SHP77 treated with DMSO at 0.1 percent for 48 hours (cell line): ENCODE data around the gene IGDCC3.

Experiments used
- DNase-seq: peaks from one replicate; lab custom pipeline; 2025; lab: John Stamatoyannopoulos, UW

The IGDCC3 gene

DNA sequence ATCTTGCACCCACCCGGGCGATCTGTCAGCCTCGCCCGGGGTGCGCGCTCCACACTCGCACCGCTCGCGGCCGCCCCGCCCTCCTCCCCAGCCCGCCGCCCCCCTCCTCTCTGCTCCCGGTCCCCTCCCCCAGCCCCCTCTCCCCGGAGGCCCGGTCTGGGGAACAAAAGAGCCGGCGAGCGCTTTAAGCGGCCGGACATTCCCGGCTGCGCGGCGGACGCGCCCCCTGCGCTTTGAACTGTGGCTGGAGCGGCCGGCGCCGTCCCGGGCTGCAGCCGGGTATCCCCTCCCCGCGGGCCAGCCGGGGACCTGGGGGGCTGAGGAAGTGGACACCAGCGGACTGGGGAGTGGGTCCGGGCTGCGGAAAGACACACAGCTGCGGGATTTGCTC, at the start of gene IGDCC3:
Gene IGDCC3, minus strand, starts transcription at position 27 of the 391 bp plus-strand sequence. CDS start 214 bp downstream, outside the sequence.
- no peak for DNase-seq

DNA sequence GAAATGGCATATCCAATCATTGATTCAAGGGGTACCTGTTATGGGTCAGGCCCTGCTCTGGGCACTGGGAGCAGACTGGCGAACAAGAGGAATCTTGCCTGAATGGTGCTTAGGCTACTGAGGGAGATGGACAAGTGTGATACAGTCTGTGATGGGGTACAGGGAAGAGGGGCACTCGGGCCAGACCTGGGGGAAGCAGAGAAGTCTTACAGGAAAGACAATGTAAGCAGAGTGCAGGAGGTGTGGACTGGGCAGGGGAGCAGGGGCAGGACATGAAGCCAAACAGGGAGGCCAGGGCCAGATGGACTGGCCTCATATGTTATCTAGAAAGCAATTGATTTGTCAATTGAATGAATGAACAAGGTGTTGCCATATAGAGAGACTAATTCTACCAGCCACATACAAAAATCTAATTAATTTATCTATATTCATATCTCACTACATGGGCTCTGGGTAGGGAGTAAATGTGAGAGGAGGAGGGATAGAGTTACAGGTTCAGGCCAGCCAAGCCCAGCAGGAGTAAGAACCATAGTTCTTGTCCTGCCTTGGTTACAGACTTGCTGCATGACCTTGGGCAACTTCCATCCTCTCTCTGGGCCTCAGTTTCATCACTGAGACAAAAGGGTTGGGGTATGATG, 48.5 kb upstream of the IGDCC3 start:
- no peak for DNase-seq

DNA sequence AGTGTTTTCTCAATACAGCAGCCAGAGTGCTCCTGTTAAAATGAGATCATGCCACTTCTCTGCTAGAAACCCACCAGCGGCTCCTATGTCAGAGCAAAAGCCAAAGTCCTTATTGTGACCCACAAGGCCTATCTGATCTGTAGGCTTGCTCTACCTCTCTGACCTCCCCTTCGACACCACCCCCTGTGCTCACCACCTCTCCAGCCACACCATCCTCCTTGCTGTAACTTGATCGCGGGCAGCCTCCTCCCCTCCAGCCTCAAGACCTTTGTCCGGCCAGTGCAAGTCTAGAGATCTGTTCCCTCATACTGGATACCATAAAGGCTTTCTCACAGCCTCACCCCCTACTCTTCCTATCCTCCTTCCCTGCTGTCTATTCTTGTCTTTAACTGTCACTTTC, 46.9 kb upstream of the IGDCC3 start:
- DNase-seq: no peak

DNA sequence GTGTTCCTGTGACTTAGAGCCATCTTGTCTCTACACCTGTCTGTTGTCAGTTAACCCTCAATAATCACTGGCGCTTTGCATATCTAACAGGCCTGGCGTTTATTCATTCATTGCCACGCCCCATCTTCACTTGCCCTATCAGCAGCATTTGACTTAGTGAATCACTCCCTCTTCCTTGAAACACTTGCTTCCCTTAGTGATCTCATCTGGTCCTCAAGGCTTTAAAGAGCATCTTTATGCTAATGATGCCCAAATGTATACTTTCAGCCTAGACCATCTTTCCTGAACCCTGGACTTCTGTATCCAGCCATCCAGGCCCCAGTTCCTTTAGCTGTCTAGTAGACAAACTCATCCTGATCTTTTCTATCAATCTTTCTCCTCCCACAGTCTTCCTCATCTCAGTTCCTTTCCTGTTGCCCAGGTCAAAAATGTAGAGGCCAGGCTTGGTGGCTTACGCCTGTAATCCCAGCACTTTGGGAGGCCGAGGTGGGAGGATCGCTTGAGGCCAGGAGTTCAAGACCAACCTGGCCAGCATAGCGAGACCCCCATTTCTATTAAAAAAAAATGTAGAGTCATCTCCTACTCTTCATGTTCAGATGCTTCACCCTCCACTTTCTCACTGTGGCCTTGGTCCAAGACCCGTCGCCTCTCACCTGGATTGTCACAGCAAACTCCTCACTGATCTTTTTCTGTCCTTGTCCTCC, 46.3 kb upstream of the IGDCC3 start:
- no peak for DNase-seq

DNA sequence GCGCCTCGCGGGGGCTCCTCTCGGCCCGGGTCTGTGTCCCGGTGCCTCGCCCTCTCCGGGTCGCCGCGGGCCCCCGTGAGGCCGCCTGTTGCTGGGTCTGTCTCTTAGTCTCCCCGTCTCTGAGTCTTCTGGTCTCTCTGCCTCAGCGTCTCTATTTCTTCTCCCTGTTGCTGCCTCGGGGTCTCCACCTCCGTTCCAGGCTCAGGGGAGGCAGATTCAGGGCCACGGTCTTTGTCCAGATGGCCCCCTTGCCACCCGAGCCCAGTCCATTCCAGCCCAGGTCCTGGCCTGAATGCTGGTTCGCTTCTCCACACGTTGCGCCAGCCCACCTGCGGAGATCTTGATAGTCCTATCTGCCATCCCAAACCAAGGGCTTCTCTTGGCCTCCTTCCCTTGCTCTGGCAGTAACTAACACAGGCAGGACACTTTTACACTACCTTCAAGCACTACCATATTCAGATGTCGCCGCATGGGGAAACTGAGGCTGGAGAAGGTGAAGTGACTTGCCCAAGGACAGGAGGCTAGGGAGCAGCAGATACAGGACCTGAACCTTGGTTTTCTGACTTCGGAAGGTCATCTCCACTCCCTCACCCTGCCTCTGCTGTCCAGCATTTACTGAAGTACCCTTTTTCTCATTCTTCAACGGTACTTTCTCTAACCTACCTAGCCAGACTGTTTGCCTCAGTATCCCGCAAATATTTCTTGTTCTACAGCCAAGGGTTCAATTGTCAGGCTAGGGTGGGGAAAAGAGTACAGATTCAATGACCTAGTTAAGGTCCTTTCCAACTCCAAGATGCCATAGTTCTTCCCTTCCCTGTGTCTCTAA, 45.6 kb upstream of the IGDCC3 start:
- DNase-seq: no peak

DNA sequence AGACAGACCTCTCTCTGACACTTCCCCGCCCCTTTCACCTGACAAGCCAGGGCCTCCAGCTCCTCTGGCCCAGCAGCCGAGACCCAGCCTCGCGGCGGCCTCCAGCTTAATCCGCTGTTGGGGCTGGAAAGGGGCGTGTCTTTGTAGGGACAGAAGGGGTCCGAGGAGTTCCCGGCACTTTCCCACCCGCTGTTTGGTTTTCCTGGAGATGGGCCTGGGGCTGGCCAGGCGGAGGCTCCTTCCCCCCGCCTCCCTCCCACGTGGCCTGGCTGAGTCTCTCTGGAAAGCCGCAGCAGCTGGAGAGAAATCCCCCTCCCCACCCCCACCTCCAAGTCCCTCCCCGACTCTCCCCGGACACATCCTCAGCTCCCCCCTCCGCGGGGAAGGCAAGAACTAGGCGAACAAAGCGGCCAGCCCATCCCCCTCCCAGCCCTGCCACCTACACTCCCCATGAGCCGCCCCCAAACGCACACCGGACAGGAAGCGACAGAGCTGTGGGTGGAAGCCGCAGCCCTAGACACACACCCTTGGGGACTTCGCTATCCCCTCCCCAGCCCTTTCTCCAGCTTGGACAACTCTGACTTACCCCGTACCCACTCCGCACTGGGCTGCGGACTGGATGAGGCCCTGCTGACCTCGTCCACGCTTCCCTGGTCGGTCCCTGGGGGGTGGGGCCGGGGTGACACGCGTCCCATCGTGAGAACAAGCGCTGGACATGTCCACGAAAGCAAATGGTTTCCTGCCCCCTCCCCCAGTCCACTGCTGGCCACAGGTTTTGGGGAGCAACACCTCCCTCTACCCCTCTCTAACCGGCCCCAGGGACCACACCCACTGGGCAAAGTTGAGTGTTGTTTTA, 43.8 kb upstream of the IGDCC3 start:
- DNase-seq: no peak

DNA sequence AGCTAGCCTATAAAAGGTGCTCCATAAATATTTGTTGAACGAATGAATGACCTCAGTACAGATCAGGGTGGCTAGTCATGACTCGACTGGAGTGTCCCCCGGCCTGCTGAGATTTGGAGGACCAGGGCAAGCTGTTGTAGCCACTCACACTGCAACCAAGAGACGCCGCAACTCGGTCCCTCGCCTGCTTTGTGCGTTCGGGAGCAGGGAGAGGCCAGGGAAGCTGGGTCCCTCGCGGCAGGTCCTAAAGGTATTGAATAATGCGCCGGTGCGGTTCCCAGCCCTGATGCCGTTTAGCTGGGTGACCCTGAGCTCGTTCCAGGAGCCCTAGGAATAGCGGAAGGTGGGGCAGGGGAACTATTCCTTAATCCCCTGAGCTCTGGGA, 43.2 kb upstream of the IGDCC3 start:
- no peak for DNase-seq

DNA sequence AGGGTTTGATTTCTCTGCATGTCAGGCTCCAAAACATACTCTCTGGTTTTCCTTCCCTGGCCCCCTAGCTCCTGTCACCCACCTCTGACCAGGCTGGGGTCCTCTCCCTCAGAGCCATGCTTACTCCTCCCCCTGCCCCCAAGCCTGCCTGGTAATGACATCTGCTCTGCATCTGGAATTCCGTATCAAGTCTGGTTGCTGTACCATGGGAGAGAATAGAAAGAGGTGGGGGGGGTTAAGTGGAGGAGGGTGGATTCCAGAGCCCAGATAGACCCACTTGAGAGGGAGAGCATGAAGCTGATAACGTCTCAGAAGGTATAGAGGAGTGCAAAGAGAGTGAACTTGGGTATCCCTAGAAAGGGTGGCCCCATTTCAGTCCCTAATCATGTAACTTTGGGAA, 40.8 kb upstream of the IGDCC3 start:
- no peak for DNase-seq

DNA sequence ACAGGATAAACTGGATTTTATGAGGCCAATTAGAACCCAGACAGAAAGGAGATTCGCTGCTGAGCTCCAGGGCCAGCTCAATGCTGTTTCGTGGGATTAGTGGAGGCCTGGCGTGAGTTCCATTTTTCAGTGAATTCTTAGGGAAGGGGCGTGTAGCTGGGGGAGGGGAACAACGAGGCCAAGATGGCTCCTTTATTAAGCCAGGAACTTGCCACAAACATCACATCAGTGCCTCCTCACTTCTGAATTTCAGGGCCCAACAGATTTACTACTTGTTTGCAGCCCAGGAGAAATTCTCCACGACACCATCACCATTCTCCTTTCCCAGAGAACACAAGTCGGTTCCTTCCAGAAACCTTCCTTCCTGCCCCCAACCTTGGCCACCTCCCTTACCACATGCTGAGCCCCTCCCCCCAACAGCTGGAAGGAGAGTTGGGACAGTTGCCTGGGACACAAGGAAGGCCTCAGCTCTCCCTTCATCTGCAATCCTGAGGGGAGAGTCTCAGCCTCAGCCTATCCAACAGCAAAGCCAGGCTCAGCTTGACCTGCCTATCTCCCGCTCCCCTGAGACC, 39.1 kb upstream of the IGDCC3 start:
- no peak for DNase-seq

DNA sequence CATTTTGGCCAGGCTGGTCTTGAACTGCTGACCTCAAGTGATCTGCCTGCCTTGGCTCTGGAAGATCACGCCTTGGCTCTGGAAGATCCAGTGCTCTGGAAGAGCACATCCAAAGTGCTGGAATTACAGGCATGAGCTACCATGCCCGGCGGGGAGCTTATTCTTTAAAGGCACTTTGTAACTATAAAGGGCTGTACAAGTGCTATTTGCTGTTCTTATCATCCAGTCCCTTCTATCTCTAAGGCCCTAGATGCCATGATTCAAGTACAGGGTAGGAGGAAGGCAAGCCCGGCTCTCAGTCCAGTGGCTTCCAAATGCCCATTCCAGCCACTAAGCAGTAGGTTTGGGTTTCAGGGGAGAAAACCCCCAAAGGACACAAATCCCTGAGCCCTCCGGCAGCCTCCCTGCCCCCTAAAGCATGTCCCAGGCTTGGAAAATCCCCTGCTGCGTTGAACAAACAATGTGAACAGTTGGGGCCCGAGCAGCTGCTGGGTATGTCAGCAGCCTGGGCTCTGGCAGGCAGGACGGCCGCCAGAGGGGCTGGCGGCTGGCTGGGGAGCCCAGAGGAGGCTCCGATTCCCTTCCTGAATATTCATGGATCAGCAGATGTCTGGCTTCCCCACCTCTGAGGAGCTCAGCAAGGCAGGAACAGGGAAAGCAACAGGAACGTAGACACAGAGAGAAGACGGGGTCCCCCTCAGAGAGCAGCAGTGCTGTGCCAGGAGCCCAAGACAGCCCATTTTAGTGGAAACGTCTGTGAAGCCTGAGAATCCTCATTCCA, 37.2 kb upstream of the IGDCC3 start:
- DNase-seq: peak; percentile 77

DNA sequence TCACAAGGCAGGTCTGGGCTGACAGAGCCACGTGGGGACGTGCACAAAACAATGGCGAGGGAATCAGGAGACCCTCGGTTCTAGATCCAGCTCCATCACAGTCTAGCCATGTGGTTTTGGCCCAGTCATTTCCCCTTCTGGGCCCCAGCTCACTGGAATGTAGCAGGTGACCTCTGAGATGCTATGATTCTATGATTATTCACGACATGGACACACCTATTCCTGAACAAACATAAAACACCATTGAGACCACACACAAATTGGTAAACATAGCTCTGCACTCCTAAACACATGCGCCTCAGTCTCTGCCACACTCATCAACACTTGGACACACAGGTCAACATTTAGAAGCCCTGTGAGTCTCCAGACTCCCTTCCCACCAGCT, 36.0 kb upstream of the IGDCC3 start:
- DNase-seq: no peak

DNA sequence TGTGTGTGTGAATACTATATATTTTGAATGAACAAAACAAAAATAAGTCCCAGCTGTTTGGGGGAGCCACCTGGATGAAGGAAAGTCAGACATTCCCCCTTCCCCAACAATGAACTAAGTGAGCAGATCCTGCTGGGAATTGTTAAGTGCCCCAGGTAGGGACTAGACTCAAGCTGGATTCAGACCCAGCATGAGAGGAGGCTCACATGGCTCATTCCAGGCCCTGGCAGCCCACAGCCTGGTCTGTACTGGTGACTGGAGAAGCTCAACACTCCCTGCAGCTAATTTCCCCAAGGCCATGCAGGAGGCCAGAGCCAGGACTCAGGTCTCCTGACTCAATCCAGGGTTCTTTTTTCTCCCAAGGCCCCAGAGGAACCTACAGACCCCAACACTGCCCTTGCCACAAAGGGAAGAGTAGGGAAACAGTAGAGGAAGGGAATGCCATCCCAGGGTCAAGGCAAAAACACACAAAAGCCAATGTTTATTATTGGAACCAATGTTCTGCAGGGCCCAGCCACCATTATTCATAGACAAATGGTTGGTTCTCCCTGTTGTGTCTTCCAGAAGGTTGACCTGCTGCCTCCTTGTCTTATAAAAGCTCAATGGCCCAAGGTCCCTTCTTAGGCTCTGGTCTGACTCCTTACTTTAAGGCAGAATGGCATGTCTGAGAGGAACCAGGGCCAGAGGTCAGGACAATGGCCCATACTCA, 35.4 kb upstream of the IGDCC3 start:
- DNase-seq: no peak

DNA sequence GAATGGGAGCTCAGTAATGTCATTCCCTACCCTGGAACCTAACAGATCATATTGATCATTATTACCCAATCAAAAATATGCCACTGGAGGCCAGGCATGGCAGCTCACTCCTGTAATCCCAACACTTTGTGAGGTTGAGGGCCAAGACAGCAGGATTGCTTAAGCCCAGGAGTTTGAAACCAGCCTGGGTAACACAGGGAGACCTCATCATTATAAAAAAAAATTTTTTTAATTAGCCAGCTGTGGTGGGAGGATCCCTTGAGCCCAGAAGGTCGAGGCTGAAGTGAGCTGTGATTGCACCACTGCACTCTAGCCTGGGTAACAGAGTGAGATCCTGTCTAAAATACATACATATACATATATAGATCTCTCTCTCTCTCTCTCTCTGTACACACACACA, 34.8 kb upstream of the IGDCC3 start:
- no peak for DNase-seq

DNA sequence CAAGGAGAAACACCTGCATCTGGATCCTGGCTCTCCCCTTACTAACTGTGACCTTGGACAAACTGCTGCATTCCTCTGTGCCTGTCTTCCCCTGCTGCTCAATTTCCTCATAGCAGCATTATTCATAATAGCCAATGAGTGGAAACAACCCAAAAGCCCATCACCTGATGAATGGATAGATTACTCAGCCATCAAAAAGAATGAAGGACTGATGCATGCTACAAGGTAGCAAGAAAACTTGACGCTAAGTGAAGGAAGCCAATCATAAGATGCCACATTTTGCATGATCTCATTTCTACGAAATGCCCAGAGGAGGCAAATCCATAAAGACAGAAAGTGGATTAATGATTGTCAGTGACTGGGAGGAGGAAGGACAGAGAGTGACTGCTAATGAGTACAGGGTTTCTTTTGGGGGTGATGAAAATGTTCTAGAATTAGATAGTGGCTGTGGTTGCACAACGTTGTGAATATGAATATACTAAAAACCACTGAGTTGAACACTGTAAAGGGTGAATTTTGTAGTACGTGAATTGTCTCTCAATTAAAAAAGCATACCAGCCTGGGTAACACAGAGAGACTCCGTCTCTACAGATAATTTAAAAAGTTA, 33.8 kb upstream of the IGDCC3 start:
- no peak for DNase-seq

DNA sequence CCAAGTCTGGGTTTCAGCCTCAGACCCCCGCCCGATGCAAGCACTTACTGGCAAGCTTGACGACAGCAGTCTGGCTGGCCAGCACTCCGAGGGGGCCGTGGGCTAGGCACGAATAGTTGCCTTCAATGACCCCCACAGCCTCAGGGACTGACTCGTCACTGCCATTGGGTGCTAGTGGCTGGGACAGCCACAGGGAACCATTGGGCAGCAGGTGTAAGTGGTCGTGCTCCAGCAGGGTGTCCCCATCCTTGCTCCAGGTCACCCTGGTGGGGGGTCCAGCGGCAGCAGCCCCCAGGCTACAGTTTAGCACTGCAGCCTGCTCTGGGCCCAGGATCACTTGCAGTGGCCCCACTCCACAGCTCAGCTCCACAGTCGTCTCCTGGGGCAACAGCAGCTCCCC, 33.2 kb upstream of the IGDCC3 start:
- no peak for DNase-seq

DNA sequence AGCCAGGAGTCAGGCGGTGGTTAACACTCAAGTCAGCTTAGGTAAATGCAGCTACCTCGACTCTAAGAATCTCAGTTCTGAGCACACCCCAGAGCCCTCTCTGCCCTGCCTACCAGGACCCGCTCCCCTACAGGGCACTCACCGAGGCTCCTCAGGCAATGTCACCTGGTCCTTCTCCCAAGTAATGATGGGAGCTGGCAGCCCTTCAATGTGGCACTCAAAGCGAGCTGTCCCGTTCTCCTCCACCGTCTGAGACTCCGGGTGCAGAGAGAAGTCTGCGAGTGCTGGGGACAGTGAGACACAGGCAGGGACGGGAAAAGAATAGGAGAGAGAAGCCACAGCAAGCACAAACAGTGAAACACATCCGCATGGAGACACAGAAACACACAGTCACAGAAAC, 32.2 kb upstream of the IGDCC3 start:
- no peak for DNase-seq

DNA sequence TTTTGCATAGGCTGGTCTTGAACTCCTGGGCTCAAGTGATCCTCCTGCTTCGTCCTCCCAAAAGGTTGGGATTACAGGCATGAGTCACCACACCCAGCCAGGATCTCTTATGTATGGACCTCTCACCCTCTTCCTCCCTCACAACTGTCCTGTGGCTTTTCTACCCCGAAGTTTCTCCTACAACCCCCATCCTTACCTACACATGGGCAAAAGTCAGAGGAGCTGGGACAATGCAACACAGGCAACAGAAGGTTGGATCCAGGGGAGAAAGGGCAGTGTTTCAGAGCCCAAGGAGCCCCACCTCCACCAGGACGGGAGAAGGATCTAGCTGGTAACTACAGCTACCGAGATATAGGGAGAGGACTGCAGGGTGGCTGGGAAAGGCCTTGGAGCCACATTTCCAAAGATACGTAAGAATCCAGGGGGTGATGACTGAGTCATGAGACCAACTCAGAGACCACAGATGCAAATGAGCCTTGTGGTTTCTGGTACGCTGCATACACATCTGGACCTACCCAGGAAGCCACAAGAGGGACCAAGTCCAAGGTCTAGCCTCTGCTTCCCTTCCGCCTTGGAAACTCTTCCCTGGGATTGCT, 31.3 kb upstream of the IGDCC3 start:
- no peak for DNase-seq

DNA sequence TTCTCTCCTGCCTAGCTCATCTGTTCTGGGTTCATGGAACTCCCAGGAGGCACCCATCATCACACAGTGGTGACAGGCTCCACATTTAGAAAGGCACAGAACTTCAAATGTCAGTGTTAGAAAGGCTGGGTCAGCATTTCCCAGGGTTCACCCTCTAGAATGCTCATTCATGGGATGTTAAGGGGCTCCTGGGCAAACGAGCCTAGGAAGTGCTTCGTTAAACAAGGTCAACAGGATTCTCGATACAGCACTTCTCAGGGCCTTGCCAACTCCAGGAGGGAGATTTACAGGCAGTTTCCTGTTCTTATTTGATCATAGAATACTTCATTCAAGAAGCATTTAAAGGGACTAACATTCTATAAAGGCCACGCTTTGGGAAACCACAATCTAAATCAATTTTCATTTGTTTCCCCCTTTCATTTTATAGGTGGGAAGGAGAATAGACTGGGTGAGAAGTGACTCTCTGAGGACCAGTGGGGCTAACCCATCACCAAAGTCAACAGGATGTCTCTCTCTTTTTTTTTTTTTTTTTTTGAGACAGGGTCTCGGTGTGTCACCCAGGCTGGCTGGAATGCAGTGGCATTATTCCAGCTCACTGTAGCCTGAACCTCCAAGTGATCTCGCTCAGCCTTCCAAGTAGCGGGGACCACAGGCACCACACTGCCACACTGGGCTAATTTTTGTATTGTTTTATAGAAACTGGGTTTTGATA, 30.7 kb upstream of the IGDCC3 start:
- no peak for DNase-seq

DNA sequence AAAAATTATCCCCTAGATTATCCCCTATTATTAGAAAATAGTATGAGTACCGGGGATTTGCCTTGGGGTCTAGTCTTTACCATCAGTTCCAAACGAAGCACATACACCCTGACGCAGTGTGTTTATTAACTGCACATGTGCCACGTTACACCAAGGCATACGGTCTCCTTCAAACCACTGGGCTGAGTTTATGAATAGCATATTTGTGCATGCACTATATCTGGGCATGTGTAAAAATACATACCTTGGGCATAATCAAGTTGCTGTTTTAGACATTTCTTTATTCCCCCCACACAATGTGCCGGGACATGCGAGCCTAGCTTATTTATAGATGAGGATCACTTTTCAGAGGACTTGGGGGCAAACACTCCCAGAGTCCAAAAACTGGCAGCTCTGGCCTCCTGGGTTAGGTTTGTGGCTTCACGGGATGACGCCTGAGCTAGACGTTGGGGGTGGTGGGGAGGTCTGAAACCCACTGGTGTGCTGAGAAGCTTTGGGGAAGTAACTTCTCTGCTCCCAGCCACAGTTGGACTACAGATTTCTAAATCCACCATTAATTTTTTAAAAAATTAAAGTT, 28.7 kb upstream of the IGDCC3 start:
- no peak for DNase-seq
